GM21447 (cell line): ENCODE measurements around the gene TMEM131.

ENCODE experiments used
- ATAC-seq: cut with Tn5 transposase; IDR thresholded peaks from one replicate; pipeline ENCODE4 v1.9.1; 2021; ENCODE audit not compliant: unreplicated experiment

The TMEM131 gene

DNA sequence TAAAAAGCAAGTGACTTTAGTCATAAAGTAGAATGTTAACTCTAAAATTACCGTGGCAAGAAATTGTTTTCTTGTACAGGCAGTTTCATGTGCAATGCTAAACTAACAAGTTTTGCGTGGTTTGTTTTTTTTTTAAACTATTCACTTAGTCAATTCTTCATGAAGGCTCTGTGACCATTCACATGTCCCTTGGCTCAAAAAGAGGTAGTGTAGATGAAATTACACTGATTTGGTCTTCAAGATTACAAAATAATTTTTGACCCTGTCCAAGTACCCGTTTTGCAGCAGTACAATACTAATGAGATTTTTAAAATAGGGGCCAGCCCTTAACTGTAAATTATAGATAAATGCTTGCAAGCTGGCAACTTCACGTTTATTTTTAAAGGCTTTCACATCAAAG, 1.3 kb downstream of the TMEM131 start:
- no peak for ATAC-seq

DNA sequence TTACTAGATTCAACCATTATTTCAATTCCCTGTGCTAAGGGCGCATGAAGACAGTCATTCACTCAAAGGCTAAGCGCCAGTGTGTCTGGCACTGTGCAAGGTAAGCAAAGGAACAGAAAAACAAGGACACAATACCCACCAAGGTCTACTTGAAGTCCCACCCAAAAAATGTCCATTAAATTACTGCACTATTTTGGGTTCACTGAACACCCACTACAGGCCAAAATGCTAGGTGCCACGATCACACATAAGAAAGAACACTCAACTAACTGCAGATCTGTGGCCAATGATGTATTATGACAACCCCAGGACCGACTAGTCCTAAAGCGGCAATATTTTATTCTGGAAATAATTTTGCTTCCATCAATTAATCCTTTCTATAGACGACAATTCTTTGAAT, 1.8 kb downstream of the TMEM131 start:
- no peak for ATAC-seq

DNA sequence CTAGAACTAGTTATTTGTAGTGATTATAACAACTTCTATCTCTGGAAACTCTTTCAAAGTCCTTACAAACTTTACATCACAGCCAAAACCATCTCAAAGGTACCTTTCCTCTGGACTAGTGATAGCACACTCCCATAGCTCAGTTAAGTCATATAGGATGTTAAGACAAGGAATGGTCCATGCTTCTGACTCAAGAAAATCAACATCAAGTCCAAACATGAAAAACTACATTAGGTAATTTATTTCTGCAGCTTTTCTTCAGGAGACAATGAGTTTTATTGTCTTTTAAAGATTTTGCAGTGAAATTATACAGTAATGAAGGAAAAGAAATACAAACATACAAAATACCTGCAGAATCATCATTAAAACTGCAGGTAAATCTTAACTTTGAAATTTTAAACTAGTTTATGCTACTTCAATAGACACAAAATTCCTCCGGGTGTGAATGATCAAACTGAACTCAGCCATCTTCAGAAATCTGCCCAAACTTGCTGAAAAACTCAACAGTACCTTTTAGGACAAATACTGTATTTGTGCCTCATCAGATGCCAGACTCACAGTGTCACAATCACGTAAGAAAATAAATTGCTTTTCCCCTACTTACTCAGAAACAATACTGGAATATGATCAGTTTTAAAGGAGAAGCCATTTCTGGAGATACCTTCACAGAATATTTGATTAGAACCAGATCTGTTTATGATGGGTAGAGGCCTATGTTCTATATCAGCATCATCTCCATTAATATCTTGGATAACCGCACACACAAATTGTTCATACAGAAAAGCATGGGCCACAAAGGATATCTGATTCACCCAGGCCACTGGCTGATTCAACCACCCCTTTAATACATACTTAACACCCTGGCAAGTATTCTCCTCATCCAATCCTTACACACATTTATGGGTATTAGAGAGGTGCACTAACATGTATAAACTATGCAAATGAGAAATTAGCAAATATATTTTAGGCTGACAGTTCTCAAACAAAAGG, 2.6 kb downstream of the TMEM131 start:
- ATAC-seq = no peak

DNA sequence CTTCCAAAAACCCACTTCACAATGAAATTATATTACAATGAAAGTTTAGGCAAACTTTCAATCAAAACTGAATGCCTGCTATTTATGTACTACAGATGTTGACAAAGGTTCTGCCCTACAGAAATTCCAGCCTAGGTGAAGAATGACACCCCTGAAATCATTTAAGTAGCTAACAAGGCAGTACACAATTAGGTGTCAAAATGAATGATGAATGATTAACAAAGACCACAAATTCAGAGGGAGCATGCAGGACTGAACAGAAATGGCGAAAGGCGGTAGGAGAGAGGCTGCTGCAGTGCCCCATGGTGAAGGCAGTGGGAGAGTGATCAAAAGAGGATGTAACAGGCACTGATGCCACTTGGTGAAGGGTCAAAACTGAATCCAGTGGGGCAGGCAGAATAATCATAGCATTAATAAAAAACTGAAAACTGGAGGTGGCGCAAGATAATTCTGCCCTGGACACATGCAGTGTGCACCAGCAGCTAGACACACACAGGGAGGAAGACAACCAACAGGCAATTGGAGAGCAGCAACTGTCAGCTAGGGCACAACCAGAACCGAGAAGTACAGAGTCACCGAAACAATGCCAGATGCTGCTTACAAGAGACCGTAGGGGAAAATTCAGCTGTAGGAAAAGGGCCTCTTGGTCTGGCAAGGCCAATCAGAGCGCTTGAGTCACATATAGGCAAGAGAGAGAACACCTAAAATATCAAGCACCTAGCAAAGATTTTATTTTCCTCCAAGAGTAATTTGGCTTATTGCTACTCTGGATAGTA, 4.5 kb downstream of the TMEM131 start:
- ATAC-seq = no peak

DNA sequence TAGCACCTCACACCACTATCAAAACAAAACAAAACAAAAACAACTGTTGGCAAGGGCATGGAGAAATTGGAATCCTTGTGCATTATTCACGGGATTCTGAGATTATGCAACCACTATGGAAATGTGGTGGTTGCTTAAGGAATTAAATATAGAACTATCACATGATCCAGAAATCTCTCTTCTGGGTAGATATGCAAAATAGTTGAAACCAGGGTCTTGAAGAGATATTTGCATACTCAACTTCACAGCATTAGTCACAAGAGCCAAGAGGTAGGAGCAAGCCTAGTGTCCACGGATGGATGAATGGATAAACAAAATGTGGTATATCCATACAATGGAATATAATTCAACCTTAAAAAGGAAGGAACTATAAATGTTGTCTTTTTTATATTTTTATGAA, 7.0 kb downstream of the TMEM131 start:
- no peak for ATAC-seq

DNA sequence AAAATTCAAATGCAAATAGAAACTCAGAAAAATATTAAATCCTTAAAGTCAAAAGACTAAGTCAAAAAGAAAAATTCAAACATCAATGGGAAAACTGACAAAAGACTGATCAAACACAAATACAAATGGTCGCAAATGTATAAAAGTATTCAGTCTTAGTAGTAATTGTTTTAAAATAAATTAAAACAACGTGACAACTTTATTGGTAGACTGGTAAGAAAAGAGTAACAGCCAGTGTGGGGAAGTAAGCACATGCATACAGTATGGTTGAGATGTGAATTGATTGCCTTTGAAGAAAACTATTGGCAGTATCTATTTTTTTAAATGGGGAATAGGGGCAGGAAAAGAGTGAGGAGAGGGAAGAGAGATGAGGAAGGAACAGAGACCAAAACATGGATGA, 9.8 kb downstream of the TMEM131 start:
- ATAC-seq = no peak

DNA sequence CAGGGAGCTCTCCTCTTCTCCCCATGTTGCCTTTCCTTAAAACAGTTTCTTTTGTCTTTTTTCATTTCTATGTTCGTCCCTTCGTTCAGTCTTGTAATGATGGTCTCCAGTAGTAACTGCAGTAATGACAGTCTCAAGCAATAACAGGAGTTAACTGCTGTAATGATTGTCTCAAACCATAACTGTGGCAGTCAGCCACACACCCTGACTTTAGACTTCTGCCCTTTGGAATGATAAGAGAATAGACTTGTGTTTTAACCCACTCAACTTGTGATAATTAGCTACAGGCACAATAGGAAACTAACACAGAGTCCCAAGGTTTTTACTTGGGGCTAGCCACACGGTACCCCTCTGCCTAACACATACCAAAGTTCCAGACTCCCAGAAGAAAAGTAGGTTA, 12.1 kb downstream of the TMEM131 start:
- ATAC-seq = no peak

DNA sequence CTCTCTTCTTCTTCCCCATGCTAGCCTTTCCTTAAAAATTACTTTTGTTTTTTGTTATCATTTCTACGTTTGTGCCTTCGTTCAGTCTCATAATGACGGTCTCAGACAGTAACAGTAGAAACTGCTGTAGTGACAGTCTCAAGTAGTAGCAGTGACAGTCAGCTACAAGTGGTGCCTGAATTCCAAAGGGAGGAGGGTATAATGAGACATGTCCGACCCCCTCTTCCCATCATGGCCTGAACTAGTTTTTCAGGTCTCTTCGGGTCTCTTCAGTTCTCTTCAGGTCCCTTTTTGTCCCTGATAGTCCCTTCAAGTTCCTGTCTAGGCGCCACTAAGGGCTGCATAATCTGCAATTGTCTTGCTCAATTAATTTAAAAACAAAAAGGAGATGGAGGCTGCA, 12.6 kb downstream of the TMEM131 start:
- ATAC-seq = no peak

DNA sequence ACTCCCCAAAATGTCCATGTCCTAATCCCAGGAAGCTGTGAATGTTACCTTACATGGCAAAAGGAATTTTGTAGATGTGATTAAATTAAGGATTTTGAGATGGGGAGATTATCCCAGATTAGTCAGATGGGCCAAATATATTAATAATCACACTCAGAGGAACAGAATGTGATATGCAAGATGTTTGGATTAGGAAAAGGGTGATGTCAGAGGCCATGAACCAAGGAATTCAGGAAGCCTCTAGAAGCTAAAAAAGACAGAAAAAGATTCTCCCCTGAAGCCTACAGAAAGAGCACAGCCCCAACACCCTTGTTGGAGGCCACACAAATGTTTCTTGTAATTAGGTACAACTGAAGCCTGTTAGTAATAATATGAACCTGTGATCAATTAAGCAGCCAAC, 13.1 kb downstream of the TMEM131 start:
- ATAC-seq = no peak

DNA sequence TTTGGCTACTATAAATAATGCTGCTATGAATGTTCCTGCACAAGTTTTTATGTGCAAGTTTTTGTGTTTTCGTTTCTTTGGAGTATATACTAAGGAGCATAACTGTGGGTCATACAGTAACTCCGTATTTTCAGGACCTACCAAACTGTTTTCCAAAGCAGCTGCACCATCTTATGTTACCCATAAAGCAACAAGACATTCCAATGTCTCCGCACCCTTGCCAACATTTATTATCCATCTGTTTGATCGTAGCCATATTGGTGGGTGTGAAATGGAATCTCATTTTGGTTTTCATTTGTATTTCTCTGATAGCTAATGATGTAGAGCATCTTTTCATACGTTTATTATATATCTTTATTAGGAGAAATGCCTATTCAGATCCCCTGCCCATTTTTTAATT, 13.8 kb downstream of the TMEM131 start:
- ATAC-seq = no peak

DNA sequence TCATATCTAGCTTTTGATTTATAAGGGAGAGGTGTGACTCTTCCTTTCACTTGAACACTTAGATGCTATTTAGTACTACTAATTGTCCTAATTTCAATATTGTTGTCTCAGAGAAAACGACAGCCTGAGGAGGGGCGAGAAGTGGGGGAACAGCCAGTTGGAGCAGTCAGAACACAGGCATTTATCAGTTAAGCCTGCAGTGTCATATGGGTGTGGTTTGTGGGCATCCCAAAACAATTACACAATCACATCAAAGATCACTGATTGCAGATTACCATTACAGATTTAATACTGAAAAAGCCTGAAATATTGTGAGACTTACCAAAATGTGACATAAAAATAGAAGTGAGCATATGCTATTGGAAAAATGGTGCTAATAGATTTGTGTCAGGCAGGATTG, 15.8 kb downstream of the TMEM131 start:
- ATAC-seq = no peak

DNA sequence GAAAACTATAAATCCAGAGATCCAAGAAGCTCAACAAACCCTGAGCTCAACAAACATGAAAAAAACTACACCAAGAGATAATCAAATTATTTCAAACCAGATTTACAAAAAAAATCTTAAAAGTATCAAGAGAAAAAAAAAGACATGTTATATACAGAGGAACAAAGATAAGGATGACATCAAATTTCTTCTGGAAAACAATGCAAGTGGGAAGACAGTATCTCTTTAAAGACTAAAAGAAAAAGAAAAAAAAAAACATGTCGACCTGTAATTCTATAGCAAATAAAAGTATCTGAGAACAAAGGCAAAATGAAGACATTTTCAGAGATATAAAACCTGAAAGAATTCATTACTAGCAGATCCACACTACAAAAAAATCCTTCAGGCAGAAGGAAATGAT, 21.3 kb downstream of the TMEM131 start:
- no peak for ATAC-seq

DNA sequence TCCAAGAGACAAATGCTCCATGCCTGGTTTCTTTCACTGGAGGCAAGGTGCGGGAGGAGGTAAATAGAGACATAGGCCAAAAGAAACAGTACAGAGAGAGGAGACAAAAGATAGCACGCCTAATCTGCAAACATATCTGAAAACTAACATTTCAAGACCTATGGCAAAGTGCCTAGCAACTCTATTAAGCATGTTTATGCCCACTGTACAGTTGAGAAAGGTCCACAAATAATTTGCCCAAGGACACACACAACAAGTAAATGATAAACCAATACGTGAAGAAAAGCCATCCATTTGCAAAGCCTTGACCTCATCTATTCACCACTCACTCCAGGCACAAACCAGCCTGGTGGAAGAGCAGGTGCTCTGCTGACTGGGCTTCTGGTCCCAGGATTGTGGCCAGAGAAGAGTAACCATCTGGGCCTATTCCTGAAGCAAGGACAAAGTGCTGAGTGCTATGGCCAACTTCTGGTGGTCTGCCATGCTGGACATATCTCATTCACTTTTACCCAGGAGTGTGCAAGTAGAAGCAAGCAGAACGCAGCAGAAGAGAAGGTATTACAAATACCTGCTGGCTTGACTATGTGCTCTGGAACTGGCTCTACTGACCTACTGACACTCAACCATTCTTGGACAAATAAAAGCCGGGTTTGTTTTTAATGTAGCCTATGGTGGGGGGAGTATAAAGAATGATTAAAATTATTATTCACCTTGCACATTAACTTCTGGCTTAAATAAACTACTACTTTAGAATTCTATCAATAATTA, 25.3 kb downstream of the TMEM131 start:
- ATAC-seq = no peak

DNA sequence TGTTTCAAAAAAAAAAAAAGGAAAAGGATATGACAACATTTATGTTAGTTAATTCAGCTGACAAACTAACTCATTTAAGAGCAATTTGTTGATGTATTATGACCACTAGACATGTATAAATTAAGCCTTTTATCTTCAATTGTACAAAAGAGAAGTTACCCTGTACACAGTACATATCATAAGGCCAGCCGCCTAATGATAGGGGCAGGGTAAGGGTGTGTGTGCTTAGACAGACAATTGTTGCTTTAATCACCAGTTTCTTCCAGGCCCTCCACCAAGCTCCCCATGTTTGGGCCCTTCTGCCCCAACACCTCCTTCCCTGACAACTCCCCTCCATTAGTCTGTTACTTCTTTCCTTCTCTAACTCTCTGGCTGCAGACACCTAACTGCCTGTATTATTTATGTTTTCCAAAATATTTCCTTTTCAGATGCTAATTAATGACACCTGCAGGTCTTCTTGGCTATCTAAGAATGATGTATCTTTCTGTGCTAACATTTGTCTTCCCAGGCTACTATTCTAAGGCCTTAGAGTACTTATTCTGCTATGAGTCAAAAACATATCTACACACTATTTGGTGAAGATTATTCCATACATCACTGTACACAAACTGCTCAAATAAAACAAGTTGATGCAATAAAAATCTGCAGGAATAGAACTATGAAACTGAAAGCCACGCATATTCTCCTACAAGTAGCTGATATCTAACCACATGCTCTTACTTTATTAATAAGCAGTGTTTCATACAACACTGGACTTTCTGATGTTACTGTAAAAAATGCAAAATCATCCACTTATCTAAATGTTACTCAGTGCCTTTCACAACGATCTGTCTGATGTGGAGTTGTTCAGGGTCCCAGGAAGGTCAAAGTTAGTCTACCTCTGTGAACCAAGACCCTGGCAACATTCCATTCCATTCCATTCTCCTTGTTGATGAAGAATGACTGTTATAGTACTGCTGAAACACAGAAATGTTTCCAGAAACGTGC, 26.4 kb downstream of the TMEM131 start:
- ATAC-seq = no peak

DNA sequence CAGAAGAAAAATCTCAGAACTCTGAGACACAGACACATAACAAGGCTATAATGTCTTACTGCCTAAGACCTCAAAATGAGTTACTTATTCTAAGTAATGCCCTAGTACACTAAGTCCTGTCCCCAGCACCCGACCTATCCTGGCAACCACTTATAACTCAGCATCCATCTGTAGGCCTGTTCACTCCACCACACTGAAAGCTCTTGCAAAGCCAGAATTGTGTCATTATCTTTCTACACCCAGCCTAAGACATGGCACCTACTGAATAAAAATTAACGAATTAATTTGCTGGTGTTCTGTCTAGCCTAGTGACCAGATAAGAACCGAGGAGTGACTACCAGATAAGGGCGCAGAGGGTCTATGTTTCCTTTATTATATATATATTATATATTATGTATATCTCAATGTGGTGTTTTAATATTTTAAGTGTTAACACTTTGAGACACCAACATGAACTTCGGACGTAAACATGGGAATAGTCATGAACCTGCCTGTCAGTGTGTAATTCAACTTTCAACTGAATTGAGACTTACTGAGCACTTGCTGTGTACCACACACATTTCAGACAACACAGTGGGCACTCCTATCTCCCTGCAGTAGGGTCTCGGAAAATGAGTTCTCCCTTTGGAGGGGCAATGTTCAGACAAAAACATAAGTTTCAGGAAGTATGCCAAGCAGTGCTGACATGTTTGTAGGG, 27.7 kb downstream of the TMEM131 start:
- no peak for ATAC-seq

DNA sequence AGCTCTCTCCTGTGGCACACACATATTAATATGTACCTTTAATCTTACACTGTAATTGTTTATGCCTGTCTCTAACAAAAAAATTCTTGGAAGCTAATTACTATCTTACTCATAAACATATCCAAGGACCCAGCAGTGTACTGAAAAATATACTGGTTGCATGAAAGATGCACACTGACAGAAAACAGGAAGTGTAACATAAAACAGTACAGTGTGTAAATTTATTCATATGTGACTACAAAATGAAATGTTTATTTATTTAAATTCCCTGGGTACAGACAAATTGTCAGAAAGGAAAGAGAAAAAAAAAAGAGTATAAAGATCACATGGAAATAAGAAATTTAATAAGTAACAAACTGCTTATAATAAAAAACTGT, 28.5 kb downstream of the TMEM131 start:
- no peak for ATAC-seq

DNA sequence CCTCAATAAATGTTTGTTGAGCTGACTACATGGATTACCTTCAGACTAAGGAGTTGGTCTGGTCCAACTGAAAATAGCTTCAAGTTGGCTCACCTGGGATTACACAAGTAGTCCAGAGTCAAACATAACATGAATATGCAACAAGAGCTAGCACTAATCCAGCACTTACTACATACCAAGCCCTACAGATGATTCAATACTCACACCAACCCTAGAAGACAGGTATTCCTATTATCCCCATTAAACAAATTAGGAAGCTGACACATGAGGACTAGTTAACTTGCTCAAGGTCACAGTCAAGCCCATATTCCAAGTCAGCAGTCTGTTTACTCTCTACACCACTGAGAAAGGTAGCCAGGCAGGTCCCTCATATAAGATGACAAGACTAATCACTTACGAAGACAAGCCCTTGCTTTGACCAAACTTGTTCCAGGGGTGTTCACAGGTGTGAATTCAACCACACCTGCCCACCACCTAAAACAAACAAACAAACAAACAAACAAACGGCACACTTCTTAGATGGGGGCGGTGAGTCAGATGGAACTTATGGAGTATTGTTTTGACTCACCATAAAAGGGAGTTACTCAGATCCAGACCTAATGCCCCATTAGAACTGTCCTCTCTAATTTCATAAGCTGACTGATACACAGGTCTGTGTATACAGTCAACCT, 29.1 kb downstream of the TMEM131 start:
- ATAC-seq = peak; percentile 68

DNA sequence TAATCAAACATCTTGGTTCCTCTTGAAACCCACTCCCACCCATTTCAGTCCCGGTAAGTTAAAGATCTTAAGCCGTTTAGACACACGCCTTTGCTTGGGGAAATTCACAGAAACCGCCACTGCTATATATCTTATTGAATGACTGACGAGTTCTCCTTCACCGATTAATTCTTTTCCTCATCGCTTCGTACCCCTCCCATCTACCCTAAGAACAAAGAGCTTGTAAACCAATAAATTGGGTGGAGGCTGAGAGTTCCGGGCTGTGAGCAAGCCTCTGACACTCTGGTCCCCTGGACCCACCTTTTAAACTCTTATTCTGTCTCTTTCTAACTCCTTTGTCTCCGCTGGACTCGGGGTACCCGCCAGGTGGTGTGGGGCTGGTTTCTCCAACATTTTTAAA, 30.6 kb downstream of the TMEM131 start:
- ATAC-seq = no peak

DNA sequence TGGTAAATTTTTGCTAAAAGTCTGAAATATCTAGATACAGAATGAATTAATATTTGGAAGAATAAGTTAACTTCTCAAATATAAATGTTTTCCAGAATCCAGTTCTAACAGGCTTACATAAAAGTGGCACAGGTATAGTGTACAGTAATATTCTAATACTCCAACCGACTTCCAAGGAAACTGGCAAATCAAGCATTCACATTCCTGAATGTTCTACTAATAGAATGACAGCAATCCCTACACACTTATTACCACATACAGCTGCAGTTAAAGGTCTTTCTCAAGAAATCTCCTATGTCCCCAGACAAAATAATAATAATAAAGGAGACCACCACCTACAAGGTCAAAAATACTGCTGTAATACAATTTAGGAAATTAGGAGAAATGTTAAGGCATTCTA, 31.9 kb downstream of the TMEM131 start:
- ATAC-seq = no peak
